Measurements from ENCODE around the gene OCA2.
"Not testable (repeated sequence)": the region's sequence is repeated elsewhere in the genome, so short reads cannot be mapped to it uniquely, and the experiment has no call there.

Gene OCA2

GRCh38 chr15:27853624-27854455 lies 245.3 kb downstream of the OCA2 start:
- H3K27ac ChIP-seq = no peak overlapping the region
- no peak for TF ChIP-seq CTCF (conservative IDR thresholded peaks at IDR 0.05)

DNA sequence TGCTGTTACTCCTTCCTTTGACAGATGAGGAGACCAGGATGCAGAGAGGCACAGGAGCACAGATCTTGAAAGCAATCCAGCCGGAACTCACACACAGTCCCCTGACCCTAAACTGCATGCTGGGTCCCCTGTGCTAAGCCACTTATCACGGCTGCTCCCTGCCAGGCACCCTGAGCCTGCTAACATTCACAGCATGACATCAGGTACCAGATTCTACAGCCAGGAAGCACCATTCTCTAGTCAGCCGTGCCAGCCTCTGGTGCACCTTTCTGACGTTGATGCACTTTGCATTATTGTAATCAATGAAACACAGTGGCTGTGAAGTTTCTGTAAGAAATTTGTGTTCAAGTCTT lies 247.3 kb downstream of the OCA2 start:
- no peak for TF ChIP-seq CTCF (conservative IDR thresholded peaks at IDR 0.05)
- no peak overlapping the region for H3K27ac ChIP-seq

DNA sequence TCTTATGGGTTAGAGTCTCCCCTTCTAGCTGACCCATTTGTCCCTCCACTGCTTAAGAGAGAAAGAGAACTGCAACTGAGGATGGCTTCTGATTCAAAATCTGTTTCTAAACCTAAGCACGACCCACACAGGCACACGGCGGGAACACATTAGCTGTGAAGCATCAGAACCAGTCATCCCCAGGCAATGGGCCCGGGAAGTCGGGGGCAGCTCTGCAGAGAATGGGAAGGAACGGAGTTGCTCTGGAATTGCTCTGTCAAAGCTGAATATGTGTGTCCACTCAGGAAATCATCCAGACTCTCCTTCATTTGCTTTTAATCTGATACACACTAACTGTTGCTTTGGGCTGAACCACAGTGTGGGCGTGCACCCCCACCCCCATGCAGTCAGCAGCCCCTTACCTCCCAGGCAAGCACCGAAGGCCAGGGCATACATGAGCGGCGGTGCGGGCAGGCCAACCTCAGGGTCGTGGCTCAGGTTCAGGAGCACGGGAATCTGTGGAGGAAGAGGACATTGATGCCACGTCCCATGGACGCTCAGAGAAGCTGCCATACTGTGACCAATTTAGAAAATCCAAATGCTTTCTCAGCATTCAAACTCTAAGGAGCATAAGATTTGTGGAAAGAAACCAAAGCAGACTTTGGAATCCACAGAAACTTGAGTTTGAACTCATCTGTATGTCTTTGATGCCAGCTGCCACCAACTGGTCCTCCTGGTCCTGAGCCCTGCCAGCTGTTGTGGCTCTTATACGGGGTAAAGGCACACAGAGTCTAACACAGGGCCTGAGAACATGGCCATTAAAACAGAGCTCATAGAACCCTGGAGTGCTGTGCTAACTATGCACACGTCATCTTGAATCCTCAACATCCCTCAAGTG lies 247.9 kb downstream of the OCA2 start:
- TF ChIP-seq CTCF (conservative IDR thresholded peaks at IDR 0.05) = no peak
- H3K27ac ChIP-seq = no peak overlapping the region

DNA sequence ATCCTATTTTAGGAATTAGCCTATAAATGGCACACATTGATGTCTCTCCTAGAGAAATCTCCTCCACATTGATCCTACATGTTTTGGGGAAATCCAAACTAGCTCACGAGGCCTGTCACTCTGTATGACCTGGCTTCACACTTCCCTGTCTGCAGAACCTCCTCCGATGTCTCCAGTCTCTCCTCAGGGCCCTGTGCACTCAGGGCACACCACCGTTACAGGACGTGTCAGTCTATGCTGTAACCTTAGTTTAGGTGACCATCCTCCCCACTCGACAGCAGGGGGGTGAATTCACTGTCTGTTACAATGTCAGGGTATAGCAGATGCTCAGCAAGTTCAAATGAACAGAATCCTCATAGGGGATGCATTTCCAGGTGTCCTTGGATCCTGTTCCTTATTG lies 249.1 kb downstream of the OCA2 start:
- no peak for TF ChIP-seq CTCF (conservative IDR thresholded peaks at IDR 0.05)

GRCh38 chr15:27848936-27849335 lies 250.2 kb downstream of the OCA2 start:
- not testable (repeated sequence) for H3K27ac ChIP-seq

More for the DNA sequence above, 249.1 kb downstream of the OCA2 start:
- no peak overlapping the region for H3K27ac ChIP-seq

GRCh38 chr15:27847775-27848710 lies 251.1 kb downstream of the OCA2 start:
- TF ChIP-seq CTCF (conservative IDR thresholded peaks at IDR 0.05) = no peak
- H3K27ac ChIP-seq = no peak overlapping the region

GRCh38 chr15:27846722-27847395 lies 252.3 kb downstream of the OCA2 start:
- TF ChIP-seq CTCF (conservative IDR thresholded peaks at IDR 0.05) = no peak
- H3K27ac ChIP-seq = no peak overlapping the region

All from VCaP (cell line).